Globus pallidus (tissue), 1 donor: ENCODE data around the gene GRIK3.
"Not testable (repeated sequence)": the region's sequence is repeated elsewhere in the genome, so short reads cannot be mapped to it uniquely, and the experiment has no call there.

Experiments used
- DNase-seq: peaks from one replicate; pipeline ENCODE4 v3.0.0-alpha.2; 2015; ENCODE audit warnings: low spot score

Gene GRIK3

DNA sequence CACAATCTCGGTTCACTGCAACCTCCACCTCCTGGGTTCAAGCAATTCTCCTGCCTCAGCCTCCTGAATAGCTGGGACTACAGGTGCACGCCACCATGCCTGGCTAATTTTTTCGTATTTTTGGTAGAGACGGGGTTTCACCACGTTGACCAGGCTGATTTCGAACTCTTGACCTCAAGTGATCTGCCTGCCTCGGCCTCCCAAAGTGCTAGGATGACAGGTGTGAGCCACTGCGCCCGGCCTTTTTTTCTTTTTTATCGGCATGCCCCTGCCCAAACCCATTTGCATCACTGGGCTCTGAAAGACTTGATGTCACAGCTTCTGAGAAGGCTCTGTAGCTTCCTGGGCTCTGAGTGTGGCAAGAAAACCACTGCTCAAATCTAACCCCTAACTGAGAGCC, 125.0 kb downstream of the GRIK3 start:
- DNase-seq, result not testable (repeated sequence)

DNA sequence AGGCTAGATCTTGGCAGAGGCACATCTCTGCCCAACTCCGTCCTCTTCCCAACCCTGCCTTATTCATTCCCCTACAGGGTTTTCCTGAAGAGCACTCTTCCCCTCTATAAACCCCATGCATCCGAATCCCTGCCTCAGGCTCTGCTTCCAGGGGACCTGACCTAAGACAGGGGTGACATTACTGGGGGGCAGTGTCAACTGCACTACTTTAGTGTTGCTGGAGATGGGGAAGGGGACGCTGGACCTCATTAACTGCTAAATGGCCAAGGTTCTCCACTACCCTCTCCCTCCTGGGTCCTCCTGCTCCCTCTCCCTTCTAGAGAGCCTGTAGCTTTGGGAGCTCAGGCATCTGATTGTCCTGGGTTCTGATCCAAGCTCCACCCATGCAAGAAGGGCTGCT, 126.2 kb downstream of the GRIK3 start:
- DNase-seq, result no peak

DNA sequence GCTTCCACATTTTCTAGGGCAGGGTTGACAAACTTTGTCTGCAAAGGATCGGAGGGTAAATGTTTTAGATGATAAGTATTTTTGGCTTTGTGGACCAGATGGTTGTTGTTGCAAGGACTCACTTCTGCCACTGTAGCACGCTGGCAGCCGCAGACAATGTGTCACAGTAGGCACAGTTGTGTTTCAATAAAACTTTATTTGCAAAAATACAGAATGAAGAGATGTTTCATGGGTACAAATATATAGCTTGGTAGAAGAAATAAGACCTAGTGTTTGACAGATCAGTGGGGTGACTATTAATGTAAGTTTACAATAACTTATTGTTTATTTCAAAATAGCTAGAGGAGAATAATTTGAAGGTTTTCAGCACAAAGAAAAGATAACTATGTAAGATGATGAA, 127.8 kb downstream of the GRIK3 start:
- DNase-seq, result no peak

DNA sequence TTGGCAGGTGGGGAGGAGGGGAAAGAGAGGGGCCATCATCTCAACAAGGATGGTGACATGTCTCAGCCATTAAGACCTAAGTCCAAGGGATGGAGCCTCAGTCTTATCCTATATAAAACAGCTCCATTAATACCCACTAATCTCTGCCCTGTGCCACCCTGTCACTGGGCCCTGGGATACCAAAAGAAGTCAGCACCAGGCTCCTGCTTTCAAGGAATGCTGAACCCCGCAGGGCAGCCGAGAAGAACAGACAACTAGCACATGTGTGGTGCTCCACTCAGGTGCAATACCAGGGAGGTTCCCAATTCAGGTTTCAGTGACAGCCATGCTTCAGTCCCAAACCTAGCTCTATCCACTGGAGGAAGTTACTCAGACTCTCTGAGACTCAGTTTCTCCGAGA, 128.4 kb downstream of the GRIK3 start:
- DNase-seq, result no peak

DNA sequence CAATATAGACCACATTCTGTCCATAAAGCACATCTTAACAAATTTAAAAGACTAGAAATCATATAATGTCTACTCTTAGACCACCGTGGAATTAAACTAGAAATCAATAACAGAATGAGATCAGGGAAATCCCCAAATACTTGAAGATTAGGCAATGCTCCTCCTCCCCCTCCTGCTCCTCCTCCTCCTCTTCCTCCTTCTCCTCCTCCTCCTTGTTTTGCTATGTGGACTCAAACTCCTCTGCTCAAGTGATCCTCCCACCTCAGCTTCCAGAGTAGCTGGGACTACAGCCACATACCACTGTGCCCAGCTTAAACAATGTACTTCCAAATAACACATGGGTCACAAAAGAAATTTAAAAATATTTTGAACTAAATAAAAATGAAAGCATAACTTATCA, 134.2 kb downstream of the GRIK3 start:
- DNase-seq, result no peak

DNA sequence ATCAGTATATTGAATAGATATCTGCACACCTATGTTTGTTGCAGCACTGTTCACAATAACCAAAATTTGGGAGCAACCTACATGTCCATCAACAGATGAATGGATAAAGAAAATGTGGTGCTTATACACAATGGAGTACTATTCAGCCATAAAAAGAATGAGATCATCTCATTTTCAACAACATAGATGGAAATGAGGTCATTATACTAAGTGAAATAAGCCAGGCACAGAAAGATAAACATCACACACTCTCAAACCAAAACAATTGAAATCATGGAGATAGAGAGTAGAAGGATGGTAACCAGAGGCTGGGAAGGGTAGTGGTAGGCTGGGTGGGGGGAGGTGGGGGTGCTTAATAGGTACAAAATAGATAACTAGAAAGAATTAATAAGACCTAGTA, 136.5 kb downstream of the GRIK3 start:
- not testable (repeated sequence) for DNase-seq

DNA sequence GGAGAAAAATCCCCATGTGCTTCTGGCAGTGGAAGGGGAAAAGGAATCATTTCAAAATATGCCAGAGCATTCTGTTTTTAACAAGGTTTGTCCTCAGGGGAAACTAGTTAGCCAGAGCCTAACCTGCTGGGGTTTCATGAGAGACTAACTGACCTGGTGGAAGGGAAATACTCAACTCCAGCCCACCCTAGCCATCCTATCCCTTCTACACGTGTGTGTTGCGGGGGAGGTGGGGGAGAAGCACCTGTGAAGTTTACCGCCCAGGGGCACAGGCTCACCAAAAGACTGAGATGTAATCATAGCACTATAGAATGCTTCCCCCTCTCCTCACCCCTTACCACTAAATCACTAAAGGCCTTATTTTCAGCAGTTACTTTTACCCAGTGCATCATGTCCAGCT, 139.5 kb downstream of the GRIK3 start:
- no peak for DNase-seq

DNA sequence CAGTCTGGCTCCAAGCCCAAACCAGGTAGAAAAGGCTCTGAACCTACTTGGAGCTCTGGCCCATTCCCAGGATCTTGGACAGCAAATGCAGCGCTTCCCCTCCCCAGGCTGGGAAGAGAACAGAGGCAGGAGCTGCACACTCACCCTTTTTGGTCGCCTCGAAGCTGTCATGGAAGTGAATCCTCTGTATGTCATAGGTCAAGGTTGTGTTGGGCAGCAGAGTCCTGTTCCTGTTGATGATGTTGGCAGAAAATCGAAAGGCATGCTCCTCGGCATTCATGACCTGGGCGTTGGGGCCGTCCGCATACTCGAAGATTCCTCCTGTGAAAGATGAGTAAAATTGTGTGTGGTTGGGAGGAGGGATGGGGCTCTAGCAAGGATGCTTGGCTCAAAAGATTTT, 143.5 kb downstream of the GRIK3 start:
- DNase-seq, result no peak

DNA sequence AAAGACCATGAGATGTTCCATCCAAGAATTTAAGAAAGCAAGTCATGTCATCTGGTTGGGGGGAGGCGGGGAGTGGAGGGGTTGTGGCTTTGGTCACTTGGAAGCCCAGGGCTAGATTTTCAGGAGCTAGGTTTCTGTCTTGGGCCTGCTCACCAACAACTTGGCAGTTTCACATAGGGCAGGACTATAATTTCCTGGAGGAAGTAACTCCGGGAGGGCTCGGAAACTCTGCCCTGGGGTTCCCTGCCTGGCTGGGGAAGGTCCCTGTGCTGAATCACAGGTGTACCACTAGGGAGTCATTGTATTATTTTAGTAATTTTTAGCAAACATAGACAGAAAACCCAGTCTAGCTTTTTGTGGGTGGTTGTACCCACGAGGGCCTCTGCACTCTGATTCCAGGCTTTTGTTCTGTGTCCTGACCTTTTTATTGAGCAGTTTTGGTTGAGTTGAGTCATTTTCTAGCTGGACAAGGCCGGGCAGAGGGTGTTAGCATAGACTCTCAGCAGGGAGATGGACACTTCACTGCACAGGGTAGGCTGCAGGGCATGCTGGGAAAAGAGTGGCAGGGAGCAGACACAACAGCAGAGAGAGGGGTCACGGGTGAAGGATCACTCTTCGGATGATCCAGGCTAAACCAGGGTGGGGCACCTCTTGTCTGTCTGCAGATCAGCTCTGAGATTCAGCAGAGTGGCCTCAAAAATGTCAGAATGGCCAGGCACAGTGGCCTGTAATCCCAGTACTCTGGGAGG, 144.7 kb downstream of the GRIK3 start:
- no peak for DNase-seq

DNA sequence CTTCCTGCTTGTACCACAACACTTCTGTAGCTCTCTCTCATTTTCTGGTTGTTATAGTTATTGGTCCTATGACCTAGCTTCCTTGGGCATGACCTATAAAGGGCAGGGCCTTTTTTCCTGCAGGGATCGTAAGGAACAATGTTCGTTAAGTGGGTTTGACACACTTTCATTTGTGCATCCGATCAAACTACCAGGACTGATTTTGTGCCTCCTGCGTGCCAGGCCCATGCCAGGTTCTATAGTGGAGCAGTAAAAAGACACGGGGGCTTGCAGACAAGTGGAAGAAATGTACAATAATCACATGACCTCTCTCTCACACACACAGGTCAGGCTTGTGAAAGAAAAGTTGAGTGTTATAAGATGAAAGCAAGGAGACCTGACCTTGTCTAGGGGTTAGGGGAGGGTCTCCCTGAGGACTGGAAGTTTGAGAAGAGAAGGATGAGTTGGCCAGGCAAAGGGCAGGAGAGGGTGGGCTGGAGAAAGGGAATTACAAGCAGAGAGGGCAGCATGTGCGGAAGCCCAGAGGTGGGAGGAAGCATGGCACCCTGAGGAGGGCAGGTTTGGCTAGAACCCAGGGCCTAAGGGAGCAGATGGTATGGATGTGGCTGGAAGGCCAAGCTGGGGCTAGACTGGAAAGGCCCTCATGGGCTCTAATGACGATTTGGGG, 145.4 kb downstream of the GRIK3 start:
- DNase-seq, result no peak

DNA sequence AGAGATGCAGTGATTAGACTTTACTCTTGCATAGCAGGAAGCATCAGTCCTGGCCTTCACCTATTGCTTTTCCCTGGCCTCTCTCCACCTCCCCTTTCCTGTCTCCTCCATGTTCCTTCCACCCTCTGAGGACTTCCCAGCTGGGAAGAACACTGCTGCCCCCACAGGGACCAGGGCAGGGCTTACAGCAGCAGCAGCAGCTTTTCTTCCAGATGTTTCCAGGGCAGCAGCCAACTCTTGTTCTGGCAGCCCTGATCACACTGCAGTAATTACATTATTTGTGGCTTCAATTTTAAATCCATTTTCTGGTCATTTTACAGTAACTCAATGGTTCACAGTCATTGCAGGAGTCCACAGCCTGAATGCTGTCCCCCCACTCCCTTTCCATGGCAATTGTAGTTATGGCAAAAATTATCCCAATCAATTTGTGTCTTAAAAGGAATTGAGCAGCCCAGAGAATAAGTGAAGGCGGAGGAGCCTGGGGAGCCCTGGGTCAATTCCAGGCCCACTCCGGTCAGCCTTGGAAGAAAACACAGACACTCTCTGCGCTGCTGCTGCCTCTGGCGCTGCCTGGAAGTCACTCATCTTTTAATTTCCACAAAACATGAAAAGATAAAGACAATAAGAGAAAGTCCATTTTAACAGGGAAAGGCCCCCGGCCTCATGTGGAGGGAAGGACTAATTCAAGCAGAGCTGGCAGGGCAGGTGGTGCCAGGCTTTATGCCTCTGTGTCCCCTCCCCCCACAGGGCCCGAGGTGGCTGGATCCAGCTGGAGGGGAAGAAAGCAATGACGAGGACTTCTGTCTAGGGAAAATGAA, 148.6 kb downstream of the GRIK3 start:
- DNase-seq, result no peak

DNA sequence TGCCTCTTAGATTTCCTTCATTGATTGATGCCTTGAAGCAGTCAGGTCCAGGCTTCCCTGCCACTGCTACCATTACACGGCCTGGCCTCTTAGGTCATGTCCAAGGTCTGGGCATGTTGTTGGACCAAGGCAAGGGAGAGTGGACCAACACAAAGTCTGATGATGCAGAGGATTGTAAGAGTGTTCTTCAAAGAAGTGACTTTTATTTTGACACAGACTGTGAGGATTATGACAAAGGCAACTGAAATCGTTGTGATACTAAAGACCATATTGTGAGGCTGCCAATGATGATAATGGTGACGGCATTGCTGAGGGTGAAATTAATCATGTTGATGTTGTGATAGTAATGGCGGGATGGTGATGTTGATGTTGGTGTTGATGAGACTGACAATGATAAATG, 149.5 kb downstream of the GRIK3 start:
- DNase-seq, result no peak

DNA sequence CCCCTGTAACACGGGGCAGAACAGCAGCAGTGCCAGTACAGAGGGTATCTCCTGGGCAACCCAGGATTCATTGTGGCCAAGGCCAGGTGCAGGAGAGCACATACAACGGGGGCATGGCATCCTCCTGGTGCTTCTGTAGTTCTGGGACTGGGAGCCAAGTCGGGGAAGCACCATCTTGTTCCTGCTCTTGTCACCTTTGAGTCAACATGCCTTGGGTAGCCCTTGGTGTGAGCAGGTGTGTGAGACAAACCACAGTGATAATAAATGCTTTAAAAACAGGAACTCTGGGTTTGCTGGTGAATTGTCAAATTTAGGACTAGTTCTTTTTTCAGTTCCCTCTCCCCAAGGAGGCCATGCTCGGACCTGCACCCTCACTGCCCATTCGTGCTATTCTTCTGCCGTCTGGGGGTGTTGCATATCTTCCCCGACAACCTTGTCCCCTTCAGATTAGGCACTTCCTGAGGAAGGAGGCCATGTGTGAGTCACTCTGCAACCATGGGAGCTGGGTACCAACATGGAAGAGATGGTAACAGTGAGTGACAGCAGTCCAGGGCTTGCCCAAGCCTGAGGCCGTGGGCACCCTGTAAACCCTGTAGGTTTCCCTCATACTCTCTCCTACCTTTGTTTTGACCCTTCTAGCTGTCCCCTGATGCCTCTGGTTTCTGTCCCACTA, 150.2 kb downstream of the GRIK3 start:
- DNase-seq, result no peak

DNA sequence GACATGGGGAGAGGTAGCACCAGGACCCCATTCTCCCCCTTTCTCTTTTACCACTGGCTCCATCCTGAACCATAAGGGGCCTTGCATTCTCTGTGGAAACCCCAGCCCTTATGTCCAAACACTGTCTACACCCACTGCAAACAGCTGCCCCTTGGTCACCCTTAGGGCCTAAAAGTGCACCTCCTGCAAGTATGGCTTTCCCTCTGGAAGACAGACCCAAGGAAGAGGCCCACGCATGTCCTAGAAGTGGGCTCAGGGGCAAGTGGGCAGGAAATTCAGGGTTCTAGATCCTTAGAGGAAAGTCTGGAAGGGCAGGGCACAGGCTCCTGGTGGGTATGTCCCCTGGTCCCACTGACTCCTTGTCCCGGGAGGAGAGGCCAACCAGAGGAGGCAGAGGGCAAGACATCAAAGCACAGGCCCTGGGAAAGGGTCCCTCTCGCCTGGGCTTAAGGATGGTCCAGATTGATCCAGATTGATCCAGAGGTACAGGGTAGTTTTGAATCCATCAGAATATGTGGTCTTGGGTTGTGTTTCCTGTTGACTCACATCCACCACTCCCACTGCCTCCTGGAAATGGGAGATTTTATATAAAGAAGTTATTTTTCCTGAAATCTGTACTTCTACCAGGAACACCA, 150.9 kb downstream of the GRIK3 start:
- DNase-seq, result no peak

DNA sequence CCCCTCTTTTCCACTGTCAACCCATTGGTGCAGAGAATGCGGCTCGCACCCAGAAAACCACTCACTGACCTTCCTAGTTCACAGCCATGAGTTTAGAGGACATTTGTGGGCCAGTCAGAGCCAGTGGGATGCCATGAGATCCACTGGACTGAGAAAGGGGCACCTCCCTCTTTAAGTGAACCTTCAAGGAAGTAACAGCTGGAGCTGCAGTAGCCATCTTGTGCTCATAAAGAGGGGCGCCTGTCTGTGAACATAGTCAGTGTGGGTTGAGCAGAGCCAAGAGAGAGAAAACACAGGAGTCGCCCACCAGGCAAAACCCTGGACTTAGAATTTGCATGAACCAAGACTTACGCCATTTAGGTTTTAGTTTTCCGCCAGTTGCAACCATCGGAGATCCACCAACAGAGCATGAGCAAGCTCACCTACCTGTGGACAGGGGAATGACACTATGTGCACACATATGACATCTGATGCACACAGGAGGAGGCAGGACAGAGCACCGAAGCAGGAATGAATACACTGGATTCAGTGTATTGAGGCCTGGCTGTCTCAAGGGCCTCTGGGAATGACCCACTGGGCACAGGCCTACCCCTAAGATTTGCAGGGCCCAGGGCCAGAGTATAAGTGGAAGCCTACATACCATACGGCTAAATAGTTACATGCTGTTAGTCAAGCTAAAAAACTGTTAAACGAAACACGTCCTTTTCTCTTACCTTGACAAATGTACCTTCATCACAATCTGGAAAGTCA, 151.6 kb downstream of the GRIK3 start:
- no peak for DNase-seq

DNA sequence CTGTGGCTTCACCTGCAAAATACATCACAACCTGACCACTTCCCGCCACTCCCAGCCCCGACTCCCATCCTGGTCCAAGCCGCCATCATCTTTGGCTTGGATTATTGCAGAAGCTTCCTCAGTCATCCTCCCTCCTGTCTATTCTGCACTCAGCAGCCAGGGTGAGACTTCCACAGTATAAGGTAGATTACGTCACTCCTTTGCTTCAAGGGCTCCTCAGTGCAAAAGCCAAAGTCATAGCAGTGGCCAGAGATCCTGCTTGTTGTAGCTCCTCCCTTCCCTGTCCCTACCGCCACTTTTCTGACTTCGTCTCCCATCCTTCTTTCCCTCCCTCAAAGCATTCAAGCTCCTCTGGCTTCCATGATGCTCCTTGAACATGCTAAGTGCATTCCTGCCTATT, 152.8 kb downstream of the GRIK3 start:
- DNase-seq, result no peak

DNA sequence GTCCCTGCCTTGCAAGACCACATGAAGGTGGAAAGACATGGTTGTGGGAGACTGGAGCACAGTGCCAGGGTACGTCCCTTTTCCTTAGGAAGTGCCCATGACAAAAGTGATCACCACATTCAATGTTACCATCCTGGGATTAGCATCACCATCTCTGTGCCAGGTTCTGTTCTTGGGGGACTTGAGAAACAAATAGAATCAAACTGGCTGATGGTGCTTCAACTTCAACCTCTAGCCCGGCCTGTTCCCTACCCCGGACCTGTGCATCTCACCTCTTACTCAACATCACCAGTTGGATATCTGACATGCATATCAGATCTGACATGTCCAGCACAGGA, 153.3 kb downstream of the GRIK3 start:
- DNase-seq, result no peak

DNA sequence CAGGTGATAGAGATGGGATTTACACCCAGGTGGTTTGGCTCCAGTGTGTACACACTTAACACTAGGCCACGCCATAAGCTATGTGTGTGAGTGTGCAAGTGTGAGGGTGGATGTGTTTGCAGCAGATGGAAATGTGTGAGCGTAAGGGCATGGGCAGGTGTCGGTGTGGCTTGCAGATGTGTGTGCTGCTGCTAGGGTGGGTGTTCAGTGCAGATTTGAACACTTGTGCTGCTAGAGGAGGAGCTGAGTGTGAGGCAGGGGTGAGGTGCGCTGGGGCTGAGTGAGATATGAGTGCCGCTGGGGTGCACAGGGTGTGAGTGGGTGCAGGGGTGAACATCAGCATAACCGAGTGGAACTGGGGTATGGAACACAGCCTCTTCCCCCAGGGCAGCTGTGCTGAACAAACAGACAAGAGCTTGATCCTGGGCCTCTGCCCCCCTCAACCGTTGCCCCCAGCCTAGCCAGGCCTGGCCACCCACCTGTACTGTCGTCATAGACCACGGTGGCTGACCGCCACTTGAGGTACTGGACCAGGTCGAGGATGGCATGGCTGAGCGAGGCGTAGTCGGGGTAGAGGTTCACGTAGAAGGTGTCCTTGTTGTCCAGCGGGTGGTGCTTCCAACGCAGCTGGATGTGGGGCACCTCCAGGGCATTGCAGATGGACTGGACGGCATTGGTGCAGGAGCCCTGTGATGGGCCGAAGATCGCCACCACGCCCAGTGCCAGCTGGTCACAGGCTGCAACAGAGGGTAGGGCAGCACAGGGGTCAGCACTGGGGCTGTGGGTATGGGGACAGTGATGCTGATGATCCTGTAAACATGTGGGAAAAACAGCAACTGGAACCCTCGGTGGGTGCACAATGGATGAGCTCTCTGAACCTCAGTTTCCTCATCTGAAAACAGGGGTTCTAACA, 153.9 kb downstream of the GRIK3 start:
- no peak for DNase-seq

DNA sequence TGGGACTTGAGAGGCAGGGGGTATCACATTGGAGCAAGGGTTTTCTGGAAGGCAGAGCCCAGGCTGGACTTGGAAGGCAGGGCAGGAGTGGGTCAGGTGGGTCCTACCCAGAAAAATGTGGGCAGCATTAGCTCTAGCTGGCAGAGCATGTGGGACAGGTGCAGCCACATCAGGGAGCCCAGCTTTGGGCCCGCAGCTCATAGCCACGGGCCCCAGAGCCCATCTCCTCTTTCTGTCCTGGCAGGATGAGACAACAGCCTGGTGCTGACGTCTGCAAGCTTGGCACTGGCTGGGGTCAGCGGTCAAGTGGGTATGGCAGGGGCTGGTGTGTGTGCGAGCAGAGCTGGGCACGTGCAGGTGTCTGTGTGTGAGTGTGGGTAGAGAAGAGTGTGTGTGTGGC, 154.7 kb downstream of the GRIK3 start:
- no peak for DNase-seq

DNA sequence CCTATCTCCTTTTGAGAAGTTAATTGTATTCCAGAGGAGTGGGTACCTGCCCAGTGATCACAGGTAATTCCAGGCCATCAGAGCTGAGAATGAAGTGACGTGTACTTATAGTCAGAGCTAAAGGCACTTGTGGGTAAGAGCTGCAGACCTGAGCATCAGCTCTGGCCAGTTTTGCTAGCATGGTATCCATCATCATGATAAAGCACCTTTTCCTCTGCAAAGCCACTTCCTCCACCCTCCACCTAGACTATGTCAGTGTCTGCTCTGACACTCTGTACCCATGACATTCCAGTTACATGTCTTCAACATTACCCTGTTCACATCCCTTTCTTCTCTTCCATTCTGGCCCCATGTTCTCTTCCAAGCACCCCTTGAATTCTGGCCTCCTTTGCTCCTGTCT, 157.3 kb downstream of the GRIK3 start:
- no peak for DNase-seq
